OCI-LY1 (cell line): ENCODE data around the gene CYTH3.

ENCODE experiments used
- H2AFZ ChIP-seq: fragments of 200-600 bp; sonication (generic), shearing (Covaris generic); 2 replicates; pipeline ENCODE4 v1.6.0; 2014; ENCODE audit warnings: antibody characterized with exemption, mild to moderate bottlenecking, low read length
- H3F3A ChIP-seq: fragments of 200-600 bp; sonication (generic), shearing (Covaris generic); 2 replicates; pipeline ENCODE4 v1.6.0; 2014; ENCODE audit warnings: mild to moderate bottlenecking, antibody characterized with exemption, low read length, moderate library complexity; ENCODE audit not compliant: insufficient read depth
- H3K27ac ChIP-seq: fragments of 200-600 bp; sonication (generic); 2 replicates; pipeline ENCODE4 v1.5.1; 2014; ENCODE audit warnings: low read length, mixed run types, mild to moderate bottlenecking, low read depth; ENCODE audit not compliant: poor library complexity, severe bottlenecking
- H3K27me3 ChIP-seq: fragments of 200-600 bp; sonication (generic); 2 replicates; pipeline ENCODE4 v1.6.0; 2014; ENCODE audit warnings: antibody characterized with exemption, mild to moderate bottlenecking, low read length, moderate library complexity; ENCODE audit not compliant: insufficient read depth
- H3K36me3 ChIP-seq: fragments of 200-600 bp; sonication (generic); 2 replicates; pipeline ENCODE4 v1.6.1; 2014; ENCODE audit warnings: mild to moderate bottlenecking, antibody characterized with exemption, low read length, moderate library complexity, mixed read lengths; ENCODE audit not compliant: insufficient read depth
- H3K4me1 ChIP-seq: fragments of 200-600 bp; sonication (generic); 2 replicates; pipeline ENCODE4 v1.5.1; 2014; ENCODE audit warnings: mild to moderate bottlenecking, low read length, moderate library complexity; ENCODE audit not compliant: insufficient read depth, severe bottlenecking
- H3K4me2 ChIP-seq: fragments of 200-600 bp; sonication (generic), shearing (Covaris generic); 2 replicates; pipeline ENCODE4 v1.6.1; 2014; ENCODE audit warnings: low read length
- H3K4me3 ChIP-seq: fragments of 200-600 bp; sonication (generic); 2 replicates; pipeline ENCODE4 v1.5.1; 2014; ENCODE audit warnings: low read length, low read depth, mild to moderate bottlenecking, mixed read lengths; ENCODE audit not compliant: poor library complexity, severe bottlenecking
- H3K79me2 ChIP-seq: fragments of 200-600 bp; shearing (Covaris generic); 2 replicates; pipeline ENCODE4 v1.6.1; 2016; ENCODE audit warnings: mixed run types, low read length, mixed read lengths; ENCODE audit not compliant: insufficient read depth
- H3K9ac ChIP-seq: fragments of 200-600 bp; sonication (generic), shearing (Covaris generic); 2 replicates; pipeline ENCODE4 v1.6.1; 2014; ENCODE audit warnings: mild to moderate bottlenecking, low read length, mixed read lengths
- H3K9me2 ChIP-seq: fragments of 200-600 bp; sonication (generic), shearing (Covaris generic); 2 replicates; pipeline ENCODE4 v1.6.1; 2014; ENCODE audit warnings: low read depth, mild to moderate bottlenecking, low read length, mixed read lengths
- H3K9me3 ChIP-seq: fragments of 200-600 bp; shearing (Covaris generic); 2 replicates; pipeline ENCODE4 v1.6.1; 2014; ENCODE audit warnings: low read length, mixed read lengths
- H4K20me1 ChIP-seq: fragments of 200-600 bp; sonication (generic), shearing (Covaris generic); 2 replicates; pipeline ENCODE4 v1.6.0; 2016; ENCODE audit warnings: mild to moderate bottlenecking, low read length; ENCODE audit not compliant: insufficient read depth
- CTCF ChIP-seq: fragments of 200-600 bp; sonication (generic), shearing (Covaris generic); IDR thresholded peaks from 2 replicates; pipeline ENCODE4 v1.5.1; 2017; ENCODE audit warnings: mild to moderate bottlenecking, antibody characterized with exemption, low read length, moderate library complexity, mixed read lengths
- EZH2 ChIP-seq: fragments of 200-600 bp; sonication (generic), shearing (Covaris generic); IDR thresholded peaks from 2 replicates; pipeline ENCODE4 v1.8.0; 2017; ENCODE audit warnings: borderline replicate concordance, mixed run types, mild to moderate bottlenecking, antibody characterized with exemption, low read length, moderate library complexity, mixed read lengths

CYTH3 gene

GRCh38 chr7:6149996-6150395 lies 122.4 kb downstream of the CYTH3 start:
- Histone ChIP-seq H3K79me2 (no peaks in the 10 kb centered on the region), H3F3A (no peaks in the 10 kb centered on the region), H3K9me2 (no peaks in the 10 kb centered on the region), H3K27me3 (no peaks in the 10 kb centered on the region), H3K4me1 (no peaks in the 10 kb centered on the region), H3K36me3 (peaks cover 78% of the 10 kb centered on the region), H3K9ac (no peak overlapping the region), H2AFZ (no peak overlapping the region), H3K4me3 (no peak overlapping the region), H3K4me2 (no peak overlapping the region), H3K9me3 (no peaks in the 10 kb centered on the region), H4K20me1 (no peaks in the 10 kb centered on the region), H3K27ac (no peak overlapping the region)
- TF ChIP-seq EZH2: no peak
- TF ChIP-seq CTCF: no peak

- Histone ChIP-seq H3K4me3 (no peak overlapping the region), H3K27me3 (no peaks in the 10 kb centered on the region), H3K9me2 (no peaks in the 10 kb centered on the region), H3K4me2 (no peak overlapping the region), H3K4me1 (no peaks in the 10 kb centered on the region), H3F3A (no peaks in the 10 kb centered on the region), H3K27ac (no peak overlapping the region), H2AFZ (no peak overlapping the region), H3K79me2 (no peaks in the 10 kb centered on the region), H4K20me1 (no peaks in the 10 kb centered on the region), H3K9me3 (no peaks in the 10 kb centered on the region), H3K36me3 (peaks cover 87% of the 10 kb centered on the region), H3K9ac (no peak overlapping the region)
- TF ChIP-seq CTCF: no peak
- no peak for TF ChIP-seq EZH2
Measured at GRCh38 chr7:6148724-6149360, 123.6 kb downstream of the CYTH3 start.

- no peak for TF ChIP-seq CTCF
- no peak for TF ChIP-seq EZH2
- Histone ChIP-seq H3K4me2 (no peak overlapping the region), H3K79me2 (no peaks in the 10 kb centered on the region), H3K9ac (no peak overlapping the region), H3F3A (no peaks in the 10 kb centered on the region), H3K9me3 (no peaks in the 10 kb centered on the region), H4K20me1 (no peaks in the 10 kb centered on the region), H2AFZ (no peak overlapping the region), H3K27ac (no peak overlapping the region), H3K36me3 (peaks cover 88% of the 10 kb centered on the region), H3K27me3 (no peaks in the 10 kb centered on the region), H3K4me1 (no peaks in the 10 kb centered on the region), H3K4me3 (no peak overlapping the region), H3K9me2 (no peaks in the 10 kb centered on the region)
Measured at GRCh38 chr7:6147627-6148026, 124.8 kb downstream of the CYTH3 start.
